HG03469 (cell line): ENCODE data around the gene AIG1.
A peak's percentile ranks its signal among the peaks of the same experiment; 100 is the strongest.
"Not testable (repeated sequence)": the region's sequence is repeated elsewhere in the genome, so short reads cannot be mapped to it uniquely, and the experiment has no call there.

Experiments
- ATAC-seq: cut with Tn5 transposase; IDR thresholded peaks from one replicate; pipeline ENCODE4 v1.9.1; 2021; ENCODE audit warnings: mild to moderate bottlenecking, moderate library complexity, moderate number of reproducible peaks; ENCODE audit not compliant: unreplicated experiment

AIG1 gene

GRCh38 chr6:143055213-143055612, 5.5 kb upstream of the AIG1 start:
- no peak for ATAC-seq

GRCh38 chr6:143055891-143056290, 4.8 kb upstream of the AIG1 start:
- no peak for ATAC-seq

GRCh38 chr6:143058987-143059386, 1.7 kb upstream of the AIG1 start:
- no peak for ATAC-seq

- ATAC-seq, result no peak
These were observed 881 bp upstream of the AIG1 start for GRCh38 chr6:143059663-143060353.

GRCh38 chr6:143060354-143060805, 309 bp upstream of the AIG1 start:
- peak; percentile 44 for ATAC-seq

- peak; percentile 12 for ATAC-seq
These were observed 1.1 kb downstream of the AIG1 start for GRCh38 chr6:143061597-143062385.

GRCh38 chr6:143062551-143062950, 1.9 kb downstream of the AIG1 start:
- ATAC-seq, result no peak

- ATAC-seq, result no peak
These were observed 2.9 kb downstream of the AIG1 start for GRCh38 chr6:143063631-143064030.

- ATAC-seq, result no peak
These were observed 3.6 kb downstream of the AIG1 start for GRCh38 chr6:143064271-143064670.

- ATAC-seq, result no peak
These were observed 4.4 kb downstream of the AIG1 start for GRCh38 chr6:143064951-143065683.

GRCh38 chr6:143068001-143068400, 7.3 kb downstream of the AIG1 start:
- ATAC-seq, result no peak

GRCh38 chr6:143074101-143074500, 13.4 kb downstream of the AIG1 start:
- ATAC-seq, result no peak

- ATAC-seq, result no peak
These were observed 14.1 kb downstream of the AIG1 start for GRCh38 chr6:143074670-143075318.

- ATAC-seq, result no peak
These were observed 18.0 kb downstream of the AIG1 start for GRCh38 chr6:143078468-143079324.

GRCh38 chr6:143079325-143079640, 18.6 kb downstream of the AIG1 start:
- ATAC-seq, result no peak

- ATAC-seq, result not testable (repeated sequence)
These were observed 21.6 kb downstream of the AIG1 start for GRCh38 chr6:143082274-143082673.

GRCh38 chr6:143084019-143084418, 23.3 kb downstream of the AIG1 start:
- not testable (repeated sequence) for ATAC-seq

GRCh38 chr6:143087335-143087734, 26.6 kb downstream of the AIG1 start:
- not testable (repeated sequence) for ATAC-seq

GRCh38 chr6:143087856-143088255, 27.2 kb downstream of the AIG1 start:
- ATAC-seq, result no peak

GRCh38 chr6:143090314-143091044, 29.8 kb downstream of the AIG1 start:
- ATAC-seq, result no peak
